Posterior cingulate gyrus (tissue), 11 donors: Measurements from ENCODE around the gene NLK.
"Not testable (repeated sequence)": the region's sequence is repeated elsewhere in the genome, so short reads cannot be mapped to it uniquely, and the experiment has no call there.

Source experiments
- DNase-seq, 10 donors: peaks; one replicate each; pipeline versions ENCODE4 v3.0.0 to v3.0.0-alpha.2; 2020 to 2021; ENCODE audit warnings: mixed read lengths in 3 of 10
- intact Hi-C: fragments of 100-400 bp; cut with DNase I; formaldehyde crosslinking; loops from one replicate; pipeline ENCODE4 v1.15.1; 2023

NLK gene

GRCh38 chr17:28142305-28142704 lies 99.8 kb downstream of the NLK start:
- no peak for DNase-seq
- intact Hi-C loops = loop anchor here (5.0 kb wide), 2 partner anchors 100 to 250 kb away; partner anchors contain the start of genes LYRM9 and NLK

DNA sequence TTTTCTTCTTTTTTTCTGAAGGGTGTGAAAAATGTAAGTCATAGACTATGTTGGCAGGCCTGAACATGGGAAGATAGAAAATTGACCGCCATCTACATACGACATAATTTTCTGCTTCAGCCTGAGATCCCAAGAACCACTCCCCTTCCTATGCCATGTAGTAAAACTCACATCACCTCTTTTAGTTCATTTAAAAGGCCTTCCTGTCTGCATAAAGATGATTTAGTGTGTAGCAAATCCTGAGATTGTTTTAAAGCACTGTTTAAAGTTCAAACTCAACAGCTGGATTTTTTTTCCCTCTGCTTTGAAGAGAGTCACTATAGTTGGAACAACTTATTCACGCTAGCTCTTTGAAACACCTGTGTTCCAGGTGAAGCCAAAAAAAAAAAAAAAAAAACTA lies 101.5 kb downstream of the NLK start:
- intact Hi-C loops = loop anchor here (5.0 kb wide), 2 partner anchors 102 to 252 kb away; partner anchors contain the start of genes LYRM9 and NLK
- DNase-seq = no peak

GRCh38 chr17:28145348-28145747 lies 102.9 kb downstream of the NLK start:
- DNase-seq = no peak
- intact Hi-C loops = no loop called here

DNA sequence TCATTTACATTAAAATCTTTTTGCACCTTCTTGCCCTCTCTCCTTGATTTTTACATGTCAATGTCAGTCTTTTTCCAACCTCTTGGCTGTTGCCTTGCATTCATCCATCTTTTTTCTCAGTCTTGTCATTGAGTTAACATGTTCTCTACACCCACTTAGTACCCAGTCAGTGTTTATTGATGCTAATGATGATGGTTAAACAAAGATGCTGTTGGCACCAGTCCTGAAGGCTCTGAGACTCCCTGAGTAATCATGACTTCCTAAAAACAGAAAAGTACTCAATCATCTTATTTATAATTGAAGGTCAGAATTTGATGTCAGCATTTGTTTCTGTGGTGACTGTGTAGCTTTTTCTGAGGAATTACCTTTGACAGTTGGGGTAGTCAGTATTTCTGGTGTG lies 104.5 kb downstream of the NLK start:
- no peak for DNase-seq
- intact Hi-C loops = no loop called here

- no peak for DNase-seq
- intact Hi-C loops = no loop called here
Observed at GRCh38 chr17:28151001-28151400, 108.5 kb downstream of the NLK start.

DNA sequence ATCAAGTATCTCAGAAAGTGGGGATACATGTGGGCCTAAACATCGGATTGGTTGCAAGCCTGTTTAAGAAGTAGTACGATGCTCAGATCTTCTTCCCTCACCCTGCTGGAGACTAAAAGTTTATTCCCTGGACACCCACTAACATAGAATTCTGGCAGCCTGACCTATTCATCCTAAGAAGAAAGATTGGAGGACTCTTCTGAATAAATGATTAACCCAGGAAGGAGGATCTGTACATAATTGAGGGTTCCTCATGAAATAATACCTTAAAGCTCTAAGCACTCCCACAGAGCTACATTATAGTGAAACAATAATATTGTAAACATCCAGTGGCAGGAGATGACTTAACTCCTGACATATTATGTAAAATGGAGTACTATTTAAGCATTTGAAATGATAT lies 111.7 kb downstream of the NLK start:
- no peak for DNase-seq
- intact Hi-C loops = no loop called here

- intact Hi-C loops, DNase-seq: not testable (repeated sequence)
Observed at GRCh38 chr17:28155405-28155804, 112.9 kb downstream of the NLK start.

- DNase-seq = no peak
- intact Hi-C loops = no loop called here
Observed at GRCh38 chr17:28159004-28159403, 116.5 kb downstream of the NLK start.

DNA sequence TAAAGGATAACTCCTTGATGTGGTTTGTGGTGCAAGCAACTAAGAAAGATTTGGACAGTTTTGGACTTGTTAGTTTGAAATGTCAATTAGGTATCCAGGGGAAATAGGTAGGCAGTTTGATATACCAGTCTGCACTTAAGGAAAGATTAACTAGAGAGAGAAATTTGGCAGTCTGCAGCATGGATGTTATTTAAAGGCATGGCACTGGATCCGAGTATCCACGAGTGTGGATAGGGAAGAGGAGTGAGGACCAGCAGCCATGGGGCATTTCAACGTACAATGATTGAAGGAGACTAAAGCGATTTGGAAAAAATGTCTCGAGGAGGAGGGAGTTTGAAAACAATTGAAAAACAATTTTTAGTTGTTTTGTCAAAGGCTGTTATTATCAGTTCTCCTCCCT lies 117.4 kb downstream of the NLK start:
- intact Hi-C loops = no loop called here
- DNase-seq = no peak

- intact Hi-C loops = no loop called here
- DNase-seq = no peak
Observed at GRCh38 chr17:28160610-28161009, 118.1 kb downstream of the NLK start.

DNA sequence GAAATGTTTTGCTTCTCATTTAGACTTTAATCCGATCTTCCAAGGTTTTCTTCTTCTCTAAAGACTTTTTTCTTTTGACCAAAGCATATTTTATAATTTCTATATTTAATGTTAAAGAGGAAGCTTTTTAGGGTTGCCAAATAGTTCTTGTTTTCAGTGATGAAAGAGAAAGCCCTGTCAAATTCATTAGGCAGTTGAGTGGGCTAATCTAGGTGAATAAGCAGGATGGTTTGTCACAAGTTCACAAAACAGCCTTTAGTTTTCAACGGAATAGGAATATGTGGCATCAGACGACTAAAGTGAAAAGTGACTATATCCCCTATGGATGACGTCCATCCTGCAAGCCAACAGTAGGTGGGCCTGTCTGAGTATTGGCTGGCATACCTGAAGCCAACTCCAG lies 118.8 kb downstream of the NLK start:
- intact Hi-C loops = no loop called here
- no peak for DNase-seq

DNA sequence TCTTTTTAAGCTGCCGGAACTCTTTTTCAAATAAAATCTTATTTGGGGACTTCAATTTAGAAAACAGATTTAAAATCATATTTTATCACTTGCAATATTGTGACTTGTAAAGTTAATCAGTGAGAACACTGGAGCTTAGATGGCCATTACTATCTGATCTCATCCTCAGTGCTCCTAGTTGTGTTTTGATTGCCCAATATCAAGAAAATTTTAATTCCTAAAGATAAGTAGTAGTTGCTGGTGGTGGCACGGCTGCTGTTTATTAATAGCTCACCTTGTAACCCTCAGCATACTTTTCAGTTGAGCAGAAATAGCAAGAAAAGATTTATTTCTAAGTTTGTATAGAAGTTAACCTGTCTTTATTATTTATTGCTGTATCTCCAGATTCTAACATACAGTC lies 124.0 kb downstream of the NLK start:
- intact Hi-C loops = no loop called here
- no peak for DNase-seq

GRCh38 chr17:28169621-28170349 lies 127.3 kb downstream of the NLK start:
- no peak for DNase-seq
- intact Hi-C loops = no loop called here

- intact Hi-C loops = no loop called here
- DNase-seq = no peak
Observed at GRCh38 chr17:28170771-28171170, 128.3 kb downstream of the NLK start.

DNA sequence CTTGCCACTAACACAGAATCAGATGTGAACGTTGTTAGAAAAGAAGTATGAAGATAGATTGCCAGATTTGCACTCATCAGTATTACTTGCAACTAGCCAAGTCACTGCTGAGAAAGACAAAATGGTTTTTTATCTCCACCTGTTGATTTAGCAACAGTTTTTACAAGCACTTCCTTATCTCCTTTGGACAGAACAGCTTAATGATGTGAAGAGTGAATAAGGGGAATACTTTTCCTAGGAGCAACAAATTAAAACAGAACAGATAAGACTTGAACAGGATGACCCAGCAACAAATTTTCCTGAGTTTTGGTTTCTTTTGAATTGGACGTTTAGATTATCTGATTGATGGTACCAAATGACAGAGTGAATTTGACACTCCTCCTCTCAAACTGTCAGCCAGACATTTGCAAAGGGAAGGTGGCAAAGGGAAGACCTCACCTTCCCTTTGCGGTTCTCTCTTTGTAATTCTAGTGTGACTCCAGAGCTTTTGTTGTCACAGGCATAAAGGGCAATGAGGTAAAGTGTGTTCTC lies 130.6 kb downstream of the NLK start:
- no peak for DNase-seq
- intact Hi-C loops = no loop called here

- intact Hi-C loops = no loop called here
- DNase-seq = no peak
Observed at GRCh38 chr17:28173801-28174200, 131.3 kb downstream of the NLK start.

DNA sequence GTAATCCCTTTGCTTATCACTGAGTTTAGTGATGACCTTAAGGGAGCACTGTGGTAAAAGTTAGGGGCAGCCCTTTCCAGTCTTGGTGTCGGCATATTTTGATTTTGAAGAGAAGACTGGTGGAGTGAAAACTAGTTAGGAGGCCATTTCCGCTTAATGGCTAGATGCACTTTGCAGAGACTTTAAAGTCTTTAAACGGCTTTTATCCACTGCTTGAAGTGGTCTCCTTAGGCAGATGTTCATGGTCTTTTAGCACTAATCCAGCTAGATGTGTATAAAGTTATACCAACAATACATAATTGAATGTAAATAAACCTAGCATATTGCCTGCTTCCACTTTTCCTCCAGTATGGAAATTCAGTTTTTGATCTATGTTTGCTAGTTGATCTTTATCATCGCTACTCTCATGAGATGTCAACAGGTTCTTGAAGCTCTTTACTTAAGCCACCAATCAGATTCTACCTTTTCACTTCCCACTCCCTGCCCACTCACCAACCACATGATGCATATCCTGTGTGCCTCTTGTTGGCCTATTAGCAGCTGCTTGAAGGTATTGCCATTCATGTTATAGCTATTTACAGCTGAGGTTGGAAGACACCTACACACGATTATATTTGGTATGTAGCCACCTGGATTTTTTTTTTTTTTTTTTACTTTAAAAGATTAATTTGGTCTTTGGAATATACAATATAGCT lies 132.0 kb downstream of the NLK start:
- intact Hi-C loops = no loop called here

GRCh38 chr17:28177351-28177750 lies 134.9 kb downstream of the NLK start:
- DNase-seq = no peak
- intact Hi-C loops = no loop called here

More for the DNA sequence above, 132.0 kb downstream of the NLK start:
- DNase-seq = no peak

DNA sequence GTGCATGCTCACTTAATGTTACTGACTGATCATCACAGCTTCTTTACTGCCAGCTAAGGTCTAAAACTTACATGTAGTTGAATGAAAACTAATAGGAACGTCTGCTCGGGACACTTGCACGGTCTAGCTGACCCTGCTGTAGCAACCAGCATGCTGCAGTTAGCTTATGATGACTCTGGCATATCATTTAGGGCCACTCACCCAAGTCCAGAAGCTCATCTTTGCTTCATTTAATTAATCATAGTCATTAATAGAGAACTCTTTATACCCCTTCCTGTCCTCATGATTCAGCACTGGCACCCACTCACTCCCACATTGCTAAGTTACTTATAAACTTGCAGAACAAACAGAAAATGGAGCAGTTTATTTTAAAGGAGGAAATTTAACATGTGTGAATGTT lies 136.3 kb downstream of the NLK start:
- intact Hi-C loops = no loop called here
- DNase-seq = no peak

- intact Hi-C loops = no loop called here
- no peak for DNase-seq
Observed at GRCh38 chr17:28180449-28180848, 138.0 kb downstream of the NLK start.

- no peak for DNase-seq
Observed at GRCh38 chr17:28181568-28181967, 139.1 kb downstream of the NLK start.

DNA sequence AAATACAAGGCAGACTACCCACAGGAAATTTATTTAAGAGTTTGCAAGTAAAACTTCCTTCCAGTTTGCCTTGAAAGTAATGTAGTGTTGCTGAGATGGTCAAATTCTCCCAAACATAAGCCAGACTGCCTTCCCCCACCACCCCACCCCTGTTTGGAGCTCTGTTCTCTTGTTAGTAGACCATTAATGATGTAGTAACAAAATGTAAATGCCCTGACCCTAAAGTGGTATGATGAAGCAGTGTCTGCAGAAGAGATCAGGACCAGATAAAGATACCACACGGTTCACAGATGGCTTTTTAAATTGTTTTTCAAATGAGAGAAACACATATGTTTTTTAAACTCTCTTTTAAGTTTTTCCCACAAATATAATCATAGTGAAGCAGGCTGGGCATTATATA lies 140.1 kb downstream of the NLK start:
- intact Hi-C loops = no loop called here
- DNase-seq = no peak

More at GRCh38 chr17:28181568-28181967, 139.1 kb downstream of the NLK start:
- intact Hi-C loops = no loop called here
